NCI-H128 (cell line): ENCODE data around the gene DENND5A.
"Not testable (repeated sequence)": the region's sequence is repeated elsewhere in the genome, so short reads cannot be mapped to it uniquely, and the experiment has no call there.

Source experiments
- DNase-seq: peaks from one replicate; lab custom pipeline; 2025; ENCODE audit not compliant: unreplicated experiment; lab: John Stamatoyannopoulos, UW

Gene DENND5A

GRCh38 chr11:9103542-9104276 lies 161.4 kb downstream of the DENND5A start:
- DNase-seq: no peak

GRCh38 chr11:9099617-9100016 lies 165.5 kb downstream of the DENND5A start:
- DNase-seq: no peak

- DNase-seq: not testable (repeated sequence)
Measured at GRCh38 chr11:9098455-9098854, 166.7 kb downstream of the DENND5A start.

GRCh38 chr11:9097186-9097943 lies 167.8 kb downstream of the DENND5A start:
- DNase-seq: not testable (repeated sequence)

GRCh38 chr11:9096427-9096826 lies 168.7 kb downstream of the DENND5A start:
- DNase-seq: no peak

- no peak for DNase-seq
Measured at GRCh38 chr11:9095421-9095820, 169.7 kb downstream of the DENND5A start.

- DNase-seq: no peak
Measured at GRCh38 chr11:9094420-9094819, 170.7 kb downstream of the DENND5A start.

- DNase-seq: no peak
Measured at GRCh38 chr11:9092853-9093778, 172.0 kb downstream of the DENND5A start.

- no peak for DNase-seq
Measured at GRCh38 chr11:9092072-9092471, 173.1 kb downstream of the DENND5A start.

- no peak for DNase-seq
Measured at GRCh38 chr11:9091044-9091922, 173.9 kb downstream of the DENND5A start, which contains the start of gene SCUBE2. TSS of gene SCUBE2 (minus strand) at chr11:9091599. CDS start at chr11:9091528, 71 bp downstream.

- no peak for DNase-seq
Measured at GRCh38 chr11:9090488-9091043, 174.6 kb downstream of the DENND5A start.

- DNase-seq: no peak
Measured at GRCh38 chr11:9089636-9090035, 175.5 kb downstream of the DENND5A start.

- DNase-seq: no peak
Measured at GRCh38 chr11:9089061-9089460, 176.1 kb downstream of the DENND5A start.
